ENCODE measurements around the gene TRIM4. TPM values are rescaled to one million over a fixed set of nuclear protein-coding genes. Genes with fewer than 3 reads are reported as not detected.
"Not testable (repeated sequence)": the region's sequence is repeated elsewhere in the genome, so short reads cannot be mapped to it uniquely, and the experiment has no call there.

Gene TRIM4
- total and polyA plus RNA-seq, 3 donors from 2014 or later = 26.1 to 59.7 (median 56.1) TPM

- Histone ChIP-seq H3K4me3 (no peak overlapping the region), H3K4me1 (no peaks in the 10 kb centered on the region), H3K27ac (no peak overlapping the region), H3K9me3 (no peaks in the 10 kb centered on the region), H3K27me3 (no peaks in the 10 kb centered on the region), H3K36me3 (ENCODE audit: low read depth, missing control alignments) (no peaks in the 10 kb centered on the region)
- intact Hi-C loops (cut with DNase I; ENCODE audit: low total_unique reads) = no loop called here
- no peak for DNase-seq
- WGBS, 2 donors = 61 to 67% methylated on average over 4 of the region's 4 CpGs
- TF ChIP-seq POLR2A (IDR thresholded peaks at IDR 0.05) (no peak), CTCF (IDR thresholded peaks at IDR 0.05) (no peak)
These were observed 38.0 kb downstream of the TRIM4 start for GRCh38 chr7:99881370-99881769.

- no peak for TF ChIP-seq POLR2A (IDR thresholded peaks at IDR 0.05)
- TF ChIP-seq CTCF (IDR thresholded peaks at IDR 0.05) = no peak
- Histone ChIP-seq H3K27ac (no peak within 1 kb of the TSS), H3K4me3 (no peak within 1 kb of the TSS), H3K9me3 (no peaks in the 10 kb centered on the region), H3K36me3 (ENCODE audit: low read depth, missing control alignments) (no peaks in the 10 kb centered on the region), H3K27me3 (no peaks in the 10 kb centered on the region), H3K4me1 (no peaks in the 10 kb centered on the region)
- intact Hi-C loops (cut with DNase I; ENCODE audit: low total_unique reads) = no loop called here
- DNase-seq = no peak
- 82 to 83% methylated on average over 3 of the region's 3 CpGs for WGBS, 2 donors
These were observed 42.4 kb downstream of the TRIM4 start, which contains the start of gene OR2AE1 for GRCh38 chr7:99876933-99877332. Gene OR2AE1, minus strand, starts transcription at chr7:99877033. Its CDS starts 0 bp downstream, at chr7:99877033.

GRCh38 chr7:99876491-99876890 lies 42.8 kb downstream of the TRIM4 start:
- H3K9me3 ChIP-seq = no peaks in the 10 kb centered on the region
- DNase-seq = no peak
- H3K27ac ChIP-seq = no peak overlapping the region
- intact Hi-C loops (cut with DNase I; ENCODE audit: low total_unique reads) = no loop called here
- no peaks in the 10 kb centered on the region for H3K27me3 ChIP-seq
- no peaks in the 10 kb centered on the region for H3K36me3 ChIP-seq (ENCODE audit: low read depth, missing control alignments)
- no peak overlapping the region for H3K4me3 ChIP-seq
- no peaks in the 10 kb centered on the region for H3K4me1 ChIP-seq
- no peak for TF ChIP-seq CTCF (IDR thresholded peaks at IDR 0.05)
- TF ChIP-seq POLR2A (IDR thresholded peaks at IDR 0.05) = no peak
- WGBS, 2 donors = 89 to 90% methylated on average over 5 of the region's 5 CpGs

GRCh38 chr7:99868246-99868645 lies 51.1 kb downstream of the TRIM4 start:
- Histone ChIP-seq H3K36me3 (ENCODE audit: low read depth, missing control alignments) (no peaks in the 10 kb centered on the region), H3K9me3 (no peaks in the 10 kb centered on the region), H3K4me3 (no peak overlapping the region), H3K27me3 (no peaks in the 10 kb centered on the region), H3K4me1 (no peaks in the 10 kb centered on the region), H3K27ac (no peak overlapping the region)
- intact Hi-C loops (cut with DNase I; ENCODE audit: low total_unique reads) = no loop called here
- DNase-seq = no peak
- 89 to 91% methylated on average over 1 of the region's 1 CpG for WGBS, 2 donors
- TF ChIP-seq POLR2A (IDR thresholded peaks at IDR 0.05) = no peak
- no peak for TF ChIP-seq CTCF (IDR thresholded peaks at IDR 0.05)

GRCh38 chr7:99867477-99867876 lies 51.9 kb downstream of the TRIM4 start:
- WGBS, 2 donors = 93 to 94% methylated on average over 2 of the region's 2 CpGs
- H3K4me3 ChIP-seq; intact Hi-C loops (cut with DNase I; ENCODE audit: low total_unique reads); DNase-seq; H3K27ac ChIP-seq; H3K36me3 ChIP-seq (ENCODE audit: low read depth, missing control alignments); H3K4me1 ChIP-seq; H3K27me3 ChIP-seq; H3K9me3 ChIP-seq: not testable (repeated sequence)

Data from testis (tissue), 3 donors.